Keratinocyte (primary cell): ENCODE data around the gene MTERF4. TPM values are rescaled to one million over a fixed set of nuclear protein-coding genes. Genes with fewer than 3 reads are reported as not detected.

Experiments
- DNase-seq: peaks from one replicate; pipeline ENCODE4 v3.0.0-alpha.2; 2011; ENCODE audit warnings: low read depth, missing footprints, low spot score
- FAIRE-seq: peaks from 2 replicates; lab custom pipeline; 2011; peaks lifted over from hg19 to GRCh38; lab: Jason Lieb, UNC
- H2AFZ ChIP-seq: 2 replicates; pipeline ENCODE4 v1.6.0; 2012; ENCODE audit warnings: low read length, control low read depth, inconsistent platforms; ENCODE audit not compliant: control insufficient read depth
- H3K27ac ChIP-seq: 2 replicates; pipeline ENCODE4 v1.5.1; 2011; ENCODE audit warnings: low read length; ENCODE audit not compliant: control insufficient read depth, insufficient read depth
- H3K27me3 ChIP-seq: 3 replicates; pipeline ENCODE4 v1.6.0; 2011; ENCODE audit warnings: low read length; ENCODE audit not compliant: control insufficient read depth, insufficient read depth; ENCODE audit errors: extremely low read depth
- H3K36me3 ChIP-seq, 2 experiments: 2 replicates in 1 of 2; 3 replicates in 1 of 2; pipeline ENCODE4 v1.5.1; 2011; ENCODE audit warnings: low read length in 2 of 2, mild to moderate bottlenecking in 1 of 2; ENCODE audit not compliant: control insufficient read depth in 2 of 2, insufficient read depth in 2 of 2; ENCODE audit errors: extremely low read depth in 1 of 2
- H3K4me1 ChIP-seq: 3 replicates; pipeline ENCODE4 v1.5.1; 2011; ENCODE audit warnings: low read length; ENCODE audit not compliant: control insufficient read depth, insufficient read depth; ENCODE audit errors: extremely low read depth
- H3K4me2 ChIP-seq: 3 replicates; pipeline ENCODE4 v1.6.0; 2011; ENCODE audit warnings: low read depth, low read length; ENCODE audit not compliant: control insufficient read depth, insufficient read depth; ENCODE audit errors: extremely low read depth
- H3K4me3 ChIP-seq, 3 experiments: fragments of 200-600 bp in 1 of 3; sonication (generic) in 1 of 3; 2 replicates in 2 of 3; 3 replicates in 1 of 3; pipeline ENCODE4 v1.5.1; 2011 to 2016; ENCODE audit warnings: low read length in 3 of 3, mild to moderate bottlenecking in 3 of 3, control low read depth in 2 of 3, inconsistent platforms in 1 of 3, low read depth in 1 of 3, mixed read lengths in 1 of 3, mixed run types in 1 of 3, moderate library complexity in 1 of 3; ENCODE audit not compliant: control insufficient read depth in 2 of 3, insufficient read depth in 2 of 3; ENCODE audit errors: extremely low read depth in 1 of 3
- H3K79me2 ChIP-seq: 2 replicates; pipeline ENCODE4 v1.6.0; 2012; ENCODE audit warnings: low read length; ENCODE audit not compliant: control insufficient read depth, insufficient read depth
- H3K9ac ChIP-seq: 3 replicates; pipeline ENCODE4 v1.6.0; 2011; ENCODE audit warnings: low read length; ENCODE audit not compliant: control insufficient read depth, insufficient read depth; ENCODE audit errors: extremely low read depth
- H3K9me1 ChIP-seq: 3 replicates; pipeline ENCODE4 v1.6.0; 2011; ENCODE audit warnings: low read length; ENCODE audit not compliant: control insufficient read depth, insufficient read depth; ENCODE audit errors: extremely low read depth
- H3K9me3 ChIP-seq: 2 replicates; pipeline ENCODE4 v1.5.1; 2012; ENCODE audit warnings: low read depth, low read length; ENCODE audit not compliant: control insufficient read depth
- H4K20me1 ChIP-seq: 3 replicates; pipeline ENCODE4 v1.6.0; 2011; ENCODE audit warnings: low read length; ENCODE audit not compliant: control insufficient read depth, insufficient read depth; ENCODE audit errors: extremely low read depth
- CTCF ChIP-seq, 3 experiments: IDR thresholded peaks in 1 of 3; conservative IDR thresholded peaks in 1 of 3; optimal IDR thresholded peaks in 1 of 3; 2 replicates in 2 of 3; 3 replicates in 1 of 3; pipeline versions ENCODE3 to v1.5.1; 2011; ENCODE audit warnings: low read length in 3 of 3, mild to moderate bottlenecking in 3 of 3, moderate library complexity in 2 of 3, control low read depth in 1 of 3, inconsistent platforms in 1 of 3; ENCODE audit not compliant: insufficient read depth in 2 of 3; ENCODE audit errors: extremely low read depth in 1 of 3
- EZH2 ChIP-seq: IDR thresholded peaks from one replicate; pipeline ENCODE4 v1.6.1; 2012; ENCODE audit warnings: inconsistent platforms, mild to moderate bottlenecking, low read length, moderate library complexity
- dilution Hi-C: fragments of 300-500 bp; cut with MboI; formaldehyde crosslinking; loops from one replicate; pipeline ENCODE4 v1.7.0; 2020; ENCODE audit warnings: low sequenced_read_pairs; ENCODE audit not compliant: extremely low pct_ligation_motif_present
- polyA plus RNA-seq, 5 experiments: library from polyadenylated mRNA; depleted of rRNA in 3 of 5; stranded (reverse) in 3 of 5; stranded (forward) in 1 of 5; unstranded in 1 of 5; fragments of >200 nt; gene quantifications; 1 replicate in 1 of 5; 2 replicates in 3 of 5; 3 replicates in 1 of 5; pipeline versions ENCODE4 v1.2.1 to v1.2.3, GENCODE V29; 2011 to 2012; ENCODE audit warnings: missing spikeins in 2 of 5, low read depth in 1 of 5, low replicate concordance in 1 of 5

The MTERF4 gene
- polyA plus RNA-seq, 1 donor (not counting 4 experiments of a cell fraction or from before 2014, with no cell fraction given) = 28.5 TPM

- TF ChIP-seq CTCF (optimal IDR thresholded peaks at IDR 0.05 in 1 of 3, IDR thresholded peaks at IDR 0.05 in 1 of 3, conservative IDR thresholded peaks at IDR 0.05 in 1 of 3; ENCODE audit: extremely low read depth in 1 of 3, insufficient read depth in 2 of 3, low read length in 3 of 3) = no peak
- TF ChIP-seq EZH2 = no peak
- no peaks in the 10 kb centered on the region for H3K9me3 ChIP-seq
- FAIRE-seq (no peak), DNase-seq (no peak)
- H3K27me3 ChIP-seq = no peaks in the 10 kb centered on the region
- H3K36me3 ChIP-seq = peaks cover 0 to 2% of the 10 kb centered on the region in 2 experiments
- no peaks in the 10 kb centered on the region for H3K9me1 ChIP-seq
- no peak overlapping the region for H3K9ac ChIP-seq
- no peaks in the 10 kb centered on the region for H3K4me1 ChIP-seq
- no peak overlapping the region for H3K4me3 ChIP-seq
- no peak overlapping the region for H3K27ac ChIP-seq
- H3K79me2 ChIP-seq = no peaks in the 10 kb centered on the region
- H3K4me2 ChIP-seq = no peak overlapping the region
- no peak overlapping the region for H2AFZ ChIP-seq
- dilution Hi-C loops = no loop called here
- H4K20me1 ChIP-seq = no peaks in the 10 kb centered on the region
These were observed 34.1 kb upstream of the MTERF4 start for GRCh38 chr2:241136191-241136590.

- dilution Hi-C loops = no loop called here
- no peak for TF ChIP-seq CTCF (optimal IDR thresholded peaks at IDR 0.05 in 1 of 3, IDR thresholded peaks at IDR 0.05 in 1 of 3, conservative IDR thresholded peaks at IDR 0.05 in 1 of 3; ENCODE audit: extremely low read depth in 1 of 3, insufficient read depth in 2 of 3, low read length in 3 of 3)
- H3K4me3 ChIP-seq = no peak overlapping the region
- no peak overlapping the region for H2AFZ ChIP-seq
- no peaks in the 10 kb centered on the region for H4K20me1 ChIP-seq
- H3K27ac ChIP-seq = no peak overlapping the region
- H3K9me3 ChIP-seq = no peaks in the 10 kb centered on the region
- H3K9me1 ChIP-seq = no peaks in the 10 kb centered on the region
- no peak overlapping the region for H3K4me2 ChIP-seq
- peaks cover 0 to 2% of the 10 kb centered on the region in 2 experiments for H3K36me3 ChIP-seq
- no peak for DNase-seq
- no peak for FAIRE-seq
- H3K4me1 ChIP-seq = no peaks in the 10 kb centered on the region
- H3K27me3 ChIP-seq = no peaks in the 10 kb centered on the region
- H3K9ac ChIP-seq = no peak overlapping the region
- H3K79me2 ChIP-seq = no peaks in the 10 kb centered on the region
These were observed 33.6 kb upstream of the MTERF4 start for GRCh38 chr2:241135737-241136136.
